Measurements from ENCODE around the gene CCDC88B.

GRCh38 chr11:64364911-64365310 is 24.9 kb downstream of the CCDC88B start:
- TF ChIP-seq CTCF (IDR thresholded peaks at IDR 0.05) (no peak), EP300 (IDR thresholded peaks at IDR 0.05) (no peak)

Measured in gastroesophageal sphincter (tissue), 3 donors.